Caco-2 (cell line): ENCODE measurements around the gene IP6K3. TPM values are rescaled to one million over a fixed set of nuclear protein-coding genes. Genes with fewer than 3 reads are reported as not detected.

Experiments
- BruUV-seq: library from RNA; stranded (reverse); fragments of 400-500 nt; replicated peaks from 2 replicates; lab custom pipeline; 2021; lab: Mats Ljungman, UMichigan
- CTCF ChIA-PET: fragments of 300-600 bp; sonication (Branson Sonifier 250); formaldehyde crosslinking; loops from one replicate; lab custom pipeline; 2022; ENCODE audit warnings: antibody characterized with exemption; lab: Charles Lee
- POLR2A ChIA-PET: fragments of 300-600 bp; sonication (Branson Sonifier 250); formaldehyde crosslinking; loops from one replicate; lab custom pipeline; 2022; ENCODE audit warnings: antibody characterized with exemption; lab: Charles Lee
- DNase-seq, 2 experiments: peaks; one replicate each; pipeline versions ENCODE4 v3.0.0 to v3.0.0-alpha.2; 2020 to 2022
- H3K27me3 ChIP-seq: replicated peaks from 2 replicates; pipeline ENCODE4 v1.6.0; 2011; ENCODE audit warnings: low read length; ENCODE audit not compliant: control insufficient read depth, insufficient read depth
- H3K36me3 ChIP-seq: 2 replicates; pipeline ENCODE4 v1.5.1; 2011; ENCODE audit warnings: low read length; ENCODE audit not compliant: control insufficient read depth, insufficient read depth
- H3K4me1 ChIP-seq: fragments of 250-450 bp; sonication (Bioruptor Pico); 2 replicates; pipeline ENCODE4 v1.5.1; 2020; ENCODE audit warnings: mild to moderate bottlenecking
- H3K4me3 ChIP-seq: 2 replicates; pipeline ENCODE4 v1.5.1; 2011; ENCODE audit warnings: low read depth, mild to moderate bottlenecking, control low read depth, low read length
- H3K9me3 ChIP-seq: fragments of 250-450 bp; sonication (Bioruptor Pico); 2 replicates; pipeline ENCODE4 v1.5.1; 2020; ENCODE audit warnings: mild to moderate bottlenecking, moderate library complexity
- H3K27ac Mint-ChIP-seq: one replicate; pipeline ENCODE4 v1.8.0; 2022; ENCODE audit warnings: mixed read lengths; ENCODE audit not compliant: unreplicated experiment
- H3K27me3 Mint-ChIP-seq: one replicate; pipeline ENCODE4 v1.8.0; 2022; ENCODE audit warnings: mixed read lengths; ENCODE audit not compliant: insufficient read depth, unreplicated experiment
- H3K36me3 Mint-ChIP-seq: one replicate; pipeline ENCODE4 v1.8.0; 2022; ENCODE audit warnings: mild to moderate bottlenecking, mixed read lengths; ENCODE audit not compliant: insufficient read depth, unreplicated experiment
- H3K4me1 Mint-ChIP-seq: one replicate; pipeline ENCODE4 v1.8.0; 2022; ENCODE audit warnings: low read depth, mixed read lengths; ENCODE audit not compliant: unreplicated experiment
- H3K4me3 Mint-ChIP-seq: one replicate; pipeline ENCODE4 v1.8.0; 2022; ENCODE audit warnings: mild to moderate bottlenecking, moderate library complexity, mixed read lengths; ENCODE audit not compliant: unreplicated experiment
- H3K9me3 Mint-ChIP-seq: one replicate; pipeline ENCODE4 v1.8.0; 2022; ENCODE audit warnings: mixed read lengths; ENCODE audit not compliant: unreplicated experiment
- intact Hi-C: fragments of 100-400 bp; cut with micrococcal nuclease; formaldehyde crosslinking; loops from one replicate; pipeline ENCODE4 v1.10.0; 2022; ENCODE audit not compliant: unreplicated experiment
- total RNA-seq: library from RNA; stranded (reverse); gene quantifications from 2 replicates; pipeline ENCODE4 v1.2.3, GENCODE V29; 2022
- TF ChIP-seq, protein P1 (sequence below), 2 experiments: fragments of 200-600 bp in 1 of 2; IDR thresholded peaks; 1 replicate in 1 of 2; 2 replicates in 1 of 2; pipeline versions ENCODE4 v1.5.1 to v1.8.0; 2011 to 2022; ENCODE audit warnings: antibody characterized with exemption in 1 of 2, control low read depth in 1 of 2, inconsistent platforms in 1 of 2, low read depth in 1 of 2, low read length in 1 of 2, mild to moderate bottlenecking in 1 of 2, moderate library complexity in 1 of 2; ENCODE audit not compliant: insufficient read depth in 1 of 2, severe bottlenecking in 1 of 2, unreplicated experiment in 1 of 2

IP6K3 gene
- total RNA-seq, 1 experiment from 2014 or later: 0.45 TPM

DNA sequence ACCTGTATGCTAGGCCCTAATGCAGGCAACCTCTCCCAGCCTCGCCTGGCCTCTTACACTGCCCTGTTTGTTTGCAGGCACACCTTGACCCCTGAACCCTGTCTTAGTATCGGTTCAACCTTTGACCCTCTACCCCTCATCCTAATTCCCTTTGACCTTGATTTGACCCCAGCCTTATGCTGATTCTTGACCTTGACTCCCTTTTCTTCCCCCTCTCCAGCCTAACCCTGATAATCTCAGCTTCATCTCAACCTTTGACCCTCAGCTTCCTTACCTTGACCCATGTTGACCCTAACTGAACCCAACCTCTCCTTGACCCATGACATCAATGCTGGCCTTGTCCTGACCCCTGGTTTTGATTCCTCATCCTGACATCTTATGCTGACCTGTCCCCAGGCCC is 69.0 kb downstream of the IP6K3 start:
- Histone ChIP-seq H3K36me3 (peaks cover 7% of the 10 kb centered on the region), H3K27me3 (no peaks in the 10 kb centered on the region), H3K9me3 (no peaks in the 10 kb centered on the region), H3K4me3 (no peak overlapping the region), H3K4me1 (no peaks in the 10 kb centered on the region)
- H3K4me1 Mint-ChIP-seq: no peaks in the 10 kb centered on the region
- H3K4me3 Mint-ChIP-seq: no peak overlapping the region
- H3K36me3 Mint-ChIP-seq: peaks cover 32% of the 10 kb centered on the region
- BruUV-seq: no TSS peak
- CTCF ChIA-PET: no interaction called here
- TF ChIP-seq, protein P1, sequence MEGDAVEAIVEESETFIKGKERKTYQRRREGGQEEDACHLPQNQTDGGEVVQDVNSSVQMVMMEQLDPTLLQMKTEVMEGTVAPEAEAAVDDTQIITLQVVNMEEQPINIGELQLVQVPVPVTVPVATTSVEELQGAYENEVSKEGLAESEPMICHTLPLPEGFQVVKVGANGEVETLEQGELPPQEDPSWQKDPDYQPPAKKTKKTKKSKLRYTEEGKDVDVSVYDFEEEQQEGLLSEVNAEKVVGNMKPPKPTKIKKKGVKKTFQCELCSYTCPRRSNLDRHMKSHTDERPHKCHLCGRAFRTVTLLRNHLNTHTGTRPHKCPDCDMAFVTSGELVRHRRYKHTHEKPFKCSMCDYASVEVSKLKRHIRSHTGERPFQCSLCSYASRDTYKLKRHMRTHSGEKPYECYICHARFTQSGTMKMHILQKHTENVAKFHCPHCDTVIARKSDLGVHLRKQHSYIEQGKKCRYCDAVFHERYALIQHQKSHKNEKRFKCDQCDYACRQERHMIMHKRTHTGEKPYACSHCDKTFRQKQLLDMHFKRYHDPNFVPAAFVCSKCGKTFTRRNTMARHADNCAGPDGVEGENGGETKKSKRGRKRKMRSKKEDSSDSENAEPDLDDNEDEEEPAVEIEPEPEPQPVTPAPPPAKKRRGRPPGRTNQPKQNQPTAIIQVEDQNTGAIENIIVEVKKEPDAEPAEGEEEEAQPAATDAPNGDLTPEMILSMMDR (IDR thresholded peaks at IDR 0.05; ENCODE audit: insufficient read depth in 1 of 2, low read depth in 1 of 2, low read length in 1 of 2, severe bottlenecking in 1 of 2, unreplicated experiment in 1 of 2): no peak
- DNase-seq: no peak
- no peak overlapping the region for H3K27ac Mint-ChIP-seq
- POLR2A ChIA-PET: no interaction called here
- no peaks in the 10 kb centered on the region for H3K27me3 Mint-ChIP-seq
- H3K9me3 Mint-ChIP-seq: no peaks in the 10 kb centered on the region
- intact Hi-C loops: no loop called here

DNA sequence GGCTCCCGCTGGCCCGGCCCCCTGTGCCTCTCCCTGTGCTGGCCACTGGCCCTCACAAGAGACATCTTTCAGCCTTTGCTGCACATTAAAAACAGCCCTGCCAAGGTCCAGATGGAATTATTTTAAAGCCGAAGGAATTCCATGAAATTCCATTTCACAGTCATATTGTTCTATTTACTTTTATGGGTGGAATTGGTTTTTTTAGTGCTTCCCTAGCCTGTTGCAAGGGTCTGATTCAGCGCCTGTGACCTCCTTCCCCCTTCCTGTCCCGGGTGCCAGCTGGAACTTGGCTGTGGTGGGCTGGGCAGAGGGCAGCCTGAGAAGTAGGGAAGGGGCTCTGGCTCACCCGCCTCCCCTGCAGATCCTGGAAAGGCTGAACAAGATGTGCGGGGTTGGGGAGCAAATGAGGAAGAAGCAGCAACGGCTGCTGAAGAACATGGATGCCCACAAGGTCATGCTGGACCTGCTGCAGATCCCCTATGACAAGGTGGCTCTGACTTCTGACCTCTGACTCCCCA is 69.5 kb downstream of the IP6K3 start:
- intact Hi-C loops: no loop called here
- H3K27me3 ChIP-seq: no peaks in the 10 kb centered on the region
- H3K9me3 ChIP-seq: no peaks in the 10 kb centered on the region
- TF ChIP-seq, protein P1 (IDR thresholded peaks at IDR 0.05; ENCODE audit: insufficient read depth in 1 of 2, low read depth in 1 of 2, low read length in 1 of 2, severe bottlenecking in 1 of 2, unreplicated experiment in 1 of 2): no peak
- H3K4me3 ChIP-seq: no peak overlapping the region
- H3K4me1 Mint-ChIP-seq: no peaks in the 10 kb centered on the region
- H3K27ac Mint-ChIP-seq: no peak overlapping the region
- H3K9me3 Mint-ChIP-seq: no peaks in the 10 kb centered on the region
- no peak overlapping the region for H3K4me3 Mint-ChIP-seq
- CTCF ChIA-PET: interaction anchor here (0.6 kb wide), 1 partner anchor 34 kb away, joined by 5 read pairs; the partner anchor contains the start of gene UQCC2
- no peaks in the 10 kb centered on the region for H3K4me1 ChIP-seq
- H3K36me3 ChIP-seq: peaks cover 7% of the 10 kb centered on the region
- no TSS peak for BruUV-seq
- POLR2A ChIA-PET: no interaction called here
- H3K36me3 Mint-ChIP-seq: peaks cover 32% of the 10 kb centered on the region
- no peaks in the 10 kb centered on the region for H3K27me3 Mint-ChIP-seq
- no peak for DNase-seq

DNA sequence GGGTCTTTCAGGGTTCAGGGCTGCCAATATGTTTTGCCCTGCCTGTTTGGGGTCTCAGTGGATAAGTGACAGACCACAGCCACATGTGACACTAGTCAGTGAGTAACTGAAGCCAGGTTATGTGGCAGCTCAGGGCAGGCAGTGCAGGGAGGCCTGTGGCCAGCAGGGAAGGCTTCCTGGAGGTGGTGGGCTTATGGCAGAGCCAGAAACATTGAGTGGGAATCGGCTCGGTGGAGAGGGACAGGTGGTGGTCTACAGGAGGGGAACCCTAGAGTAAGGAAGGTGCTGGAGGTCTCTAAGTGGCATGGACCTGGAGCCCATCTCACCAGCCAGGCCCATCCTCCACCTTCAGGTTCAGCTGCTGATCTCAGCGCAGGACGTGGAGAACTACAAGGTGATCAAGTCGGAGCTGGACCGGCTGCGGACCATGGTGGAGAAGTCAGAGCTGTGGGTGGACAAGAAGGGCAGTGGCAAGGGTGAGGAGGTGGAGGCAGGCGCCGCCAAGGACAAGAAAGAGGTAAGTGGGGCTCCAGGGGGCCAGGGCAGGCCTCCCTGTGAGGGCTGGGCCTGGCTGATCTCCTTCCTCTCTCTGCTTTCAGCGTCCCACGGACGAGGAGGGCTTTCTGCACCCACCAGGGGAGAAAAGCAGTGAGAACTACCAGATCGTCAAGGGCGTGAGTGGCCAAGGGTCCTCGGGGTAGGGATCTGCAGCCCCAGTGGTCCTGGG is 70.1 kb downstream of the IP6K3 start:
- Histone ChIP-seq H3K4me1 (no peaks in the 10 kb centered on the region), H3K9me3 (no peaks in the 10 kb centered on the region), H3K4me3 (no peak overlapping the region), H3K27me3 (no peaks in the 10 kb centered on the region), H3K36me3 (peaks cover 7% of the 10 kb centered on the region)
- no TSS peak for BruUV-seq
- Mint-ChIP-seq H3K27ac (no peak overlapping the region), H3K36me3 (peaks cover 32% of the 10 kb centered on the region), H3K9me3 (no peaks in the 10 kb centered on the region), H3K4me3 (no peak overlapping the region), H3K27me3 (no peaks in the 10 kb centered on the region), H3K4me1 (no peaks in the 10 kb centered on the region)
- ChIA-PET CTCF (interaction anchor here (0.6 kb wide), 1 partner anchor 35 kb away, joined by 5 read pairs; the partner anchor contains the start of gene UQCC2), POLR2A (no interaction called here)
- TF ChIP-seq, protein P1 (IDR thresholded peaks at IDR 0.05; ENCODE audit: insufficient read depth in 1 of 2, low read depth in 1 of 2, low read length in 1 of 2, severe bottlenecking in 1 of 2, unreplicated experiment in 1 of 2): no peak
- DNase-seq: no peak
- intact Hi-C loops: no loop called here
